NOMO-1 treated with DMSO at 0.1 percent for 48 hours (cell line): ENCODE measurements around the gene NCAPD2.
"Not testable (repeated sequence)": the region's sequence is repeated elsewhere in the genome, so short reads cannot be mapped to it uniquely, and the experiment has no call there.

Experiments
- DNase-seq: peaks from one replicate; lab custom pipeline; 2025; ENCODE audit not compliant: unreplicated experiment; lab: John Stamatoyannopoulos, UW

NCAPD2 gene

DNA sequence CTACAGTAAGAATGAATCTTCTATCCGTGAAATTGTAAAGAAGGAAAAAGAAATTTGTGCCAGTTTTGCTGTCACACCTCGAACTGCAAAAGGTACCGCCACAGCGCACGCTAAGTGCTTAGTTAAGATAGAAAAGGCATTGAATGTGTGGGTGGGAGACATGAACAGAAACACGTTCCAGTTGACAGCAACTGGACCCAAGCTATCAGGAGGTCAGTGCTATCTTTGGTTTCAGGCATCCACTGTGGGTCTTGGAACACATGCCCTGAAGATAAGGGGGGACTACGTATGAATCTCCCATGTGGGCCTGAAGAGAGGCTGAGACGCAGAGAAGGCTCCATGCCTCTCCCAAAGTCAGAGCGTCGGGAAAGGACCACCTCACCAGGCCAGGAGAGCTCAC, 52.1 kb downstream of the NCAPD2 start:
- DNase-seq: no peak

DNA sequence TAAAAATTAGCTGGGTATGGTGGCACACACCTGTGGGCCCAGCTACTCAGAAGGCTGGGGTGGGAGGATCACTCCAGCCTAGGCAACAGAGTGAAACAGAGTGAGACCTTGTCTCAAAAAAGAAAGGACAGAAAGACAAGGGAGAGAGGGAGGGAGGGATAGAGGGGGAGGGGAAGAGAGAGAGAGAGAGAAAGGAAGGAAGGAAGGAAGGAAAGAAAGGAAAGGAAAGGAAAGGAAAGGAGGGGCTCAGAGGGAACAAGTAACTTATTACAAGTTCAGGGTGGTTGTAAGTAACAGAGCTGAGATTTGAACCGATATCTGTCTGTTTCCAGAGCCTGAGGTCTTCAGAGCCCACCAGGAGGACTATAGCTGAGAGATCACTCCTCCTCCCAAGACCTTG, 53.7 kb downstream of the NCAPD2 start:
- no peak for DNase-seq

DNA sequence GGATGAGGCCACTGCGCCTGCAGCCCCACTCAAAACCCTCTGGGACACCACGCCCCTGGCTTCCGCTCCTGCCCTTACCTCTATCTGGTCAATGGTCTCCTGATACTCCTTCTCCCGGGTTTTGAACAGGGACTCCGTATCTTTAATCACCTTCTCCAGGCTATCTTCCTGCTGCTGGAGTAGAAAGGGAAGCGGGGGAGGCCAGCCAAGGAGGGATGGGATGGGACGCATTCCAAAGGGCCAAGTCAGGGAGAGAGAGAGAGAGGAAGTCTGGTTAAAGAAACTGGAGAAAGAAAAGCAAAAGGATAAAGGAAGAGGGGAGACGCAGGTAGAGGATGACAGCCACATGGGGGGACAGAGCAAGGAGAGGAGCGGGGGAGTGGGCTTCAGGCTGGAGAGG, 54.1 kb downstream of the NCAPD2 start:
- DNase-seq: no peak

DNA sequence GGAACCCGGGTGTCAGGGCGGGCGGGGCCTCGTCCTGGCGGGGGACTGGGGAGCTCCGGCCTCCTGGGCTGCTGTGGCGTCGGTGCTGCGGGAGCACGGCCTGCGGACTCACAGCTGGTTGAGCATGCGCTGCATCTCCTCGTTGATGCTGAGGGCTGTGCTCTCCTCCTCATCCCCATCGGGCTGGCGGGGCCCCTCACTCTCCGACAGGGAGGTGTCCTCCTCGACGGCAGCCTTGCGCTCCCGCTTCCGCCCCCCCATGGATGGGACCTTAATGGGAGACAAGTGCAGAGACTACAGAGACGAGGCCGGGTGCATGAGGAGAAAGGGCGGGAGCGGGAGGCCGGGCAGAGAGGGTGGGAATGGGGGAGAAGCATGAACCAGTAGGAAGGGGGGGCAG, 54.7 kb downstream of the NCAPD2 start:
- DNase-seq: no peak

DNA sequence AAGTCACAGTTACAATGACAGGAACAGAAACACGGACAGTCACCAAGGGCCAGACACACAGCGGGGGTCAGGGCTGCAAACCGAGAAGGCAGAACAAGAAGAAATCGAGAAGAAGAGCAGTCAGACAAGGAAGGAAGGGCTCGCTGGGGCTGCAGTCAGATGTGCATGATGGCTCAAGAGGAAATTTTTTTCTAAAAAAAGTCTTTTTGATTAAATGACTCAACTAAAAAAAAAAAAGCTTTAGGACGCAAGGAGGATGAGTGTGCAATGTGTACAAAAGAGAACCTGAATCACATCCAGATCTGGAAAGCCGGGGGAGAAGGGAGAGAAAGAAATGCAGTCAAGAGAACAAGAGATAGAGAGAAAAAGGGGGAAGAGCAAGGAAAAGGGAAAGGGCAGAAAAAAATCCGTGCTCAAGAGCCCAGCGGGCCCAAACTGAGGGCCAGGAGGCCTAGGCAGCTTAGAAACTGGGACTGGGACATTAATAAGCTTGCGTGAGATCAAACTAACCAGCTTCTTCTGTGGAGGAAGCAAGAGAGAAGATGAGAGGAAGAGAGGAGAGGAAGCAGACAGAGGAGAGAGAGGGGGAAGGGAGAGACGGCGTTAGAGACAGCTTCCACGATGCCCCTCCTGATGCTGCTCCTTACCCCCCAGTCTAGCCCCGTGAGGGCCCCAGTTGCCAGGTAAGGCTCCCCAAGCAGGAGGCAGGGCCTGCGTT, 55.2 kb downstream of the NCAPD2 start:
- peak; percentile 54 for DNase-seq

DNA sequence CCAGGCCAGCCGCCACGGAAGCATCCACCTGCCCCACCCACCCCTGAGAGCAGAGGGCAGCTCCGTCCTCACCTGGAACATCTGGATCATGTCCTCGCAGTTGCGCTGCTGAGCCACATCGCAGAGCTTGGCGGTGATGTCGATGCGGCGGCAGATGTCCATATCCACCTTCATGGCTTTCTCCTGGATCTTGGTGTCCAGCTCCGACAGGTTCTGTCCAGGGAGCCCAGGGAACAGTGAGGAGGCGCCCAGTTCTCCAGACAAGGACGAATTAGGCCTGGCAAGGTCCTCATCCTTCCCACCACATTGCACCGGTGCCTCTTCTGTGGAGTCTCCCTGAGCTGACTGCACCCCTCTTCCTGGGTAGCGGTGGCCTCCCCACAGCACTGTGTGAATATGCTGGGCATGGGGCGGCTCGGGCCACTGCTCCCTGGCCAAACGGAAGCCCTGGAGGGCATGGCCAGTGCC, 55.8 kb downstream of the NCAPD2 start:
- DNase-seq: no peak

DNA sequence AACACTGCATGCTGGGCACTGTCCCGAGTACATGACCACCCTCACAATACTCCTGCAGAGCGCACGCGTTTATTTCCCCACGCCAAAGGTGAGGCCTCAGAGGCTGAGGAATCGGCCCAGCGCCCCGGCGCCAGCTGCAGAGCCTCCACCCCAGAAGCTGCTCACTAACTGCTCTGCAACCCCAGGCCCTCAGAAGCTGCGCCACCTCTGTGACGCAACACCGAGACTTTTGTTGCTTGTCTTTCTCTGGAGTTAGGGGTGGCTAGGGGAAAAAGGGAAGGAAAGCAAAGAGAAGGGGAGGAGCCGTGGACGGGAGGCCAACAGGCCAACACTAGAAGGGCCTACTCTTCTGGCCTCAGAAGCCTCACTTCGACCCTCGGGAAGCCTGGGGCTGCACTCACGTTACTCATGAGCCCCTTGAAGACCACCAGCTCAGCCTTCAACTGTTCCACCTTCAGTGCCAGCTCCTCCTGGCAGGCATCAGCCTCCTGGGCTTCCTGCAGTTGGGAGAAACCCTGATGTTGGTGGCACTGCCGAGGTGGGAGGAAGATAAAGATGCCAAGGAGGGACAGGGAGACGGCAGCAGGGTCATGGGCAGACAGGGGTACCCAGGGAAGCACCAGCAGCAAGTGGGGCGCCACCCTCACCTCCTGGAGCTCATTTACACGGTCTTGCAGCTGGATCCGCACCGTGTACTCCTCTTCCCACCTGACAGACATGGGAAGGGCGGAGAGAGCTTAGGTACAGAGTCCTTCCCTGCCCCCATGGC, 56.6 kb downstream of the NCAPD2 start:
- DNase-seq: peak; percentile 89

DNA sequence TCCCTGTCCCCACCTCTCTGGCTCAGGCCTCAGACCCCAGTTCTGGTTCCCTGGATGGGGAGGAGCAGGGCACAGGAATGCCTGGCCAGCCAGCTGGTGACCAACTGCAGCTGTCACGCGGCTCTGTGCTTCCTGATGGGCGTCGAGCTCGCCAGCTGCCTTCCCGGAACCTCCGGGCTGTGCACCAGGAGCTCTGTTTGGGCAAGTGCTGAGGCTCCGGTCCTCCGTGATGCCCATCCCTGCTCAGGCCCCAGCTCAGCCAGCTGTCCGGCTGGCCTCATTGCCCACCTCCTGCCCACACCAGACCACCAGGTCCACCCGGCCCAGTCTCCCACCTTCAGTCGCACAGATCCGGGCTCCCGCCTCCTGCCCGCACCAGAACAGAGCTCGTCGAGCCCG, 57.2 kb downstream of the NCAPD2 start:
- DNase-seq: no peak

DNA sequence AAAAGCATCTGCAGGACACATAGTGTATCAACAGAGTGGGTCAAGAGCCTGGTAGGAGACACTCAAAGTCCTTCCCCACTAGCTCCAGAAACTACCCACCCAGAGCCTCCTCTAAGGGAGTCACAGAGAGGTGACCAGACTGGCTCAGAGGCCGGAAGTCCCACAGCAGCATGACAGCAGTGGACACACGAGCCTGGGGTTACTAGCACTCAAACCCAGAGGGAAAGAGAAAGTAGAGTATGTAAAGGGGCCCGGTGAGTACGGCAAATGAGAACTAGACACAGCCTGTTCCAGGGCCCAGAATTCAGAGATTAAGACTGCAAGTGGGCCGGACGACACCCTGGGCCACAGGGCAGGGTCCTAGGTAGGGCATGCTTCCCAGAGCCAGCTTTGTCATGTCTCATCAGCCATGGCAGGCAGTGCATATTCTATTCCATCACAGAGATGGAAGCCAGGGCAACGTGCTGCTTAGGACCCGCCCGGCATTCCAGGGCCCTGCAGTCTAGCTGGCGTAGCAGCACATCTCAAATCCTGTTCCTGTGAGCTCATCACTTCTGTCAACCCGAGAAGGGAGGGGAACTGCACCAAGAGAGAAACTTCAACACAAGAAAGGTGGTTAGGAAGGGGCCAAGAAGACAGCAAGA, 57.7 kb downstream of the NCAPD2 start:
- no peak for DNase-seq

DNA sequence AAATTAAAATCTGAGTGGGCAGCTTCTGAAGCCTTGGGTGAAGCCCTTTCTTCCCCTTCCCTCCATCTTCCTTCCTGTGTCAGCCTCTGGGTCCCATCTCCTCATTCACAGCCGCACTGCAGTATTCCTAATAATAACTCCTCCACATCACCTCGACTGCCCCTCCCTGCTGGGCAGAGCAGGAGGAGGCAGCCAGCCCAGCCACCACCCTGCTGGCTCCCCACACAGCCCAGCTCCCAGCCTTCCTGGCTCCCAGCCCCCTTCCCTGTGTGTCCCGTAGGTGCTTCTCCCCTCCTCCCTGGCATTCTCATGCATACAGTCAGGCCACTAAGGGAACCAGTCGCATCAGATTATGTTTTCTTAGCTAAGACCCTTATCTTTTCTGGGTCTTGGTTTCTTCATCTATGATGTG, 58.2 kb downstream of the NCAPD2 start:
- no peak for DNase-seq

DNA sequence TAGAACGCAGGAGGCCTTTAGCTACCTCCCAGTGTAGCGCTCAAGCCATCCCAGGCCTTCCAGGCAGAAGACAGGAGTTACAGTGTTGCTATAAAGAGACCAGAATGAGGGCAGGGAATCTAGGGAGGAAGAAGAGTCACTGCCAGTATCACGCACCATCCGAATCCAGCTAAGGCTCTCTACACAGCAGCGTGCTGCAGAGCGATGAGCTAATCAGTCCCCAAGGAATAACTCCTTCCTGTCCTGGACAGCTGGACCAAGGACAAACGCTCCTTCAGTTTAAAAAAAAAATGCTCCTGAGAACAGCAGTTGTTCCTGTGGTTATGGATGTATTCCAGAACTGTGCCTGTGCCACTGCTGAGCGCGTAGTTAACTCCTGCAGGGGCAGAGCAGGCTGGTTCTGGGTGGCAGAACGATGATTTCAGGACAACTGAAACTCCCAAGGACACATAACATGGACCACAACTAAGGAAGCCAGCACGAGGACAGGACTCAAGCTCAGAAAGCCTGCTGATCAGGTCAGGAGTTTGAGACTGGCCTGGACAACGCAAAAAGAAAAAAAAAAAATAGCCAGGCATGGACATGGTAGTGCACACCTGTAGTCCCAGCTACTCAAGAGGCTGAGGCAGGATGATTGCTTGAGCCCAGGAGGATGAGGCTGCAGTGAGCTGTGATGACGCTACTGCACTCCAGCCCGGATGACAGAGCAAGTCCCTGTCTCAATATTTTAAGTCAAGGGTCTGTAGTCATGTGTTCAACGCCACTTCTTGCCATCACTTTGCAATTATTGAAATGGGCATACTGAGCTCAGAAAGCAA, 59.4 kb downstream of the NCAPD2 start:
- DNase-seq: no peak

DNA sequence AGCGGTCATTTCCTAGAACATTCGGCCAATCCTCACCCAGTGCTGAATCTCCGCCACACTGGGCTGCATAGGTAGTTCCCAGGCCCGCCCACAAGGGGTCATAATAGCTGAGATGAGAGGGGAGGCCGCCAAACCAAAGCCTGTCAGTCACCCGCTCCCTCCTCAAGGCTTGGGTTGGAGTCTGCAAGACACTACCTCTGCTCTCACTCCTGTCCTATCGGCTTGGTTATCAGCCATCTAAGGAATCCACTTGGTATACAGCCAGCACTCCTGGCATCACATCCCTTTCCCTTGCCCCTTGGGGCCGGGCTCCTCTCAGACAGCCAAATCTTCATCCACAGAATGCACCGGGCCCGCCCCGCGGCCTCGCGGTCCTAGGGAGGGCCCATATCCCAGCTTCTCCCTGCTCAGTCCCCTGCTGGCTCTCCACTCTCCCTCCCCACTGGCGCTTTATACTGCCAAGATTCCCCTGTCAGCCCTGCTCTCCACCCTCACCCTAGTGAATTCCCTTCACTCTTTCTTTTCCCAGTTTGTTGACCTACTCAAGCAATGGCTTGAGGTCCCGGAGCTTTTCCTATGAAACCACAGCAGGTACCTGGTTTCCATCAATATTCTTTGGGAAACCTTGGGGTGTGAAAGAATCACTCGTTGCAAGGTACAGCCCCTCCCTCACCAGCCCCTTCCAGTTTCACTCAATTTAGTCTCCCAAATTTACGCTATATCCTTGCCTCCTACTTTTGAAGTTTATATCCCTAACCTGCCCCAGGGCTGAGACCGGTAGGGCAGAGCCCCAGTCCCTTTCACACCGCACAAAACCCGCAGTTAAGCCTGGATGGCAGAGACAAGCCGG, 60.5 kb downstream of the NCAPD2 start:
- DNase-seq: peak; percentile 55

DNA sequence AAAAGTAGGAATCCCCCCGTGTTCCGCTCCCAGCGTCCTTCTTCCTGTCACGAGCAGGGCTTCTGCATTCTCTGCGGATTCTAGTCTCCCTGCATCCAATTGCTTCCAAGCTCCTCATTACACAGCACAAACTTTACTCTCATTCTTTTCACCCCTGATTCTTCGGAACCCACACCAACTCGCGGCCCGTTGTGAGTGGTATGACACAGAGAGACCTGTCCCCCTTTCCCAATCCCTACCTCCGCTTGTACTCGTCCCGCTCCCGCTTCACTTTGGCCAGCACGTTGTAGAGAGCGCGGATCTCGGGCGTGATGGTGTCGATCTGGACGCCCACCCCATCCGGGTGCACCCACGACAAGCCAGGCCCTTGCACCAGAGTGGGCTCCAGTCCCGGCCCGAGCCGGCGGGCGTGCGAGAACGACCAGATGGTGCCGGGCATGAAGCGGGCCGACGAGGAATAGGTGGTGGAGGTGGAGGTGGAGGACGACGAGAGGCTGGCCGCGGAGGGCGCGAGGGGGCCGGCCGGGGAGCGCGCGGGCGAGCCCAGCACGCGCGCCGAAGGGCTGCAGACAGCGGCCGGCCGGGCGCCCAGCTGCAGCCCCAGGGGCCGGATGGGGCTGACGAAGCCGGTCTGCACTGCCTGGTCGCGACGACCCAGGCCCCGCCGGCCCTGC, 61.3 kb downstream of the NCAPD2 start:
- DNase-seq: no peak

DNA sequence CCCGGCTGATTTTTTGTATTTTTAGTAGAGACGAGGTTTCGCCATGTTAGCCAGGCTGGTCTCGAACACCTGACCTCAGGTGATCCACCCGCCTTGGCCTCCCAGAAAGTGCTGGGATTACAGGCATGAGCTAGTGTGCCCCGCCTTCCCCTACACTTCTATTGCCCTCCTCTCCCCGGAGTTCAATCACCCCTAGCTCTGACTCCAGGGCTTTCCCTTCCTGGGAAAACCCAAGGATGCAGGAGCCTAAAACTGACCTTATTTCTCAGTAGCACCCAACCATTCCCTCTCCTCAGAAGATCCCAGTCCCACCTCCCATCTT, 62.6 kb downstream of the NCAPD2 start:
- DNase-seq: not testable (repeated sequence)

DNA sequence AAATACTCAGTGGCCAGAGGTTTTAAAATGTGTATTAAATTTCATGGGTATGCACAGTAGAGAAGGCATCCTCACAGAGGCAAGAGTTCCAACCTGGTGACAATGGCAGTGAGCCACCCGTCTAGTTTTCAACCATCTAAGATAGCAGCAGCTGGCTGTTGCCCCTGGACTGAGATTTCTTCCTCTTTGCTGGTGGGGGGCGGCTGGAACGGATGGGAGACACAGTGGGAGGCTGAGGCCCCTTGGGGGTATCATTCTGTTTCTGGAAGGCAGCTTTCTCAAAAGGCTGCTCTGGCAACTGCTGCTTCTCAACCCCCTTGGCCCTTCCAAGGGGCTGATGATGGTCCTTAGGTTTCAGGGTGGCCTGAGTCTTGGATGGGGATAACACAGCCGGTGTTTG, 63.0 kb downstream of the NCAPD2 start:
- DNase-seq: no peak

DNA sequence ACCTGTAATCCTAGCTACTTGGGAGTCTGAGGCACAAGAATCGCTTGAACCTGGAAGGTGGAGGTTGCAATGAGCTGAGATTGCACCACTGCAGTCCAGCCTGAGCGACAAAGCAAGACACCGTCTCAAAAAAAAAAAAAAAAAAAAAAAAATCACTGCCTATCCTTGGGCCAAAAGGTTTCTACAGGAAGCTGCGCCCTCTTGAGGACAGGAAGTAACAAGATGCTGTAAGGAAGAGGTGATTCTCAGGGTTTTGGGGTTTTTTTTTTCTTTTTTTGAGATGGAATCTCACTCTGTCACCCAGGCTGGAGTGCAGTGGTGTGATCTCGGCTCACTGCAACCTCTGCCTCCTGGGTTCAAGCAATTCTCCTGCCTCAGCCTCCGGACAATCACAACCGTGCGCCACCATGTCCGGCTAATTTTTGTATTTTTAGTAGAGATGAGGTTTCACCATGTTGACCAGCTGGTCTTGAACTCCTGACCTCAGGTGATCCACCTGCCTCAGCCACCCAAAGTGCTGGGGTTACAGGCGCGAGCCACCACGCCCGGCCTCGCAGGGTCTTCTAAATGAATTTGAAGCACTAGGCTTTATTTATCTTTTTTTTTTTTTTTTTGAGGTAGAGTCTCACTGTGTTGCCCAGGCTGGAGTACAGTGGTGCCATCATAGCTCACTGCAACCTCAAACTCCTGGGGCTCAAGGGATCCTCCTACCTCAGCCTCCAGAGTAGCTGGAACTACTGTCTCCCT, 64.3 kb downstream of the NCAPD2 start:
- peak; percentile 72 for DNase-seq

DNA sequence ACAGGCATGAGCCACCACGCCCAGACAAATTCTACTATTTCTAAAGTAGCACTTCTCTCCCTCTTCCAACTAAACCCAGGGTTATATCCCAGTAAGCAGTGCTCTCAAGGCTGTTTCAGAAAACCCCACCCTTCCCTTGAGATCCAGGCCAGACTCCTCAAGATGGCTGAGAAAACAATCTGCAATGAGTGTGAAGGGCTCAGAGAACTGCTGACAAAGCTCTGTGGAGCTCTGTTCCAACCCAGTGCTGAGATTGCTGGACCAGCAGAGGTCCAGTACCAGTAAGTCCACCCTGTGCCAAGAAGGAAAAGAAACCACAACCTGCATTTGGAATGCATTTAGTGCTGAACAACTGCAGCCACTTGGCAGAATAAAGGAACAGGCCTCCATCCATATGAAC, 65.6 kb downstream of the NCAPD2 start:
- no peak for DNase-seq

DNA sequence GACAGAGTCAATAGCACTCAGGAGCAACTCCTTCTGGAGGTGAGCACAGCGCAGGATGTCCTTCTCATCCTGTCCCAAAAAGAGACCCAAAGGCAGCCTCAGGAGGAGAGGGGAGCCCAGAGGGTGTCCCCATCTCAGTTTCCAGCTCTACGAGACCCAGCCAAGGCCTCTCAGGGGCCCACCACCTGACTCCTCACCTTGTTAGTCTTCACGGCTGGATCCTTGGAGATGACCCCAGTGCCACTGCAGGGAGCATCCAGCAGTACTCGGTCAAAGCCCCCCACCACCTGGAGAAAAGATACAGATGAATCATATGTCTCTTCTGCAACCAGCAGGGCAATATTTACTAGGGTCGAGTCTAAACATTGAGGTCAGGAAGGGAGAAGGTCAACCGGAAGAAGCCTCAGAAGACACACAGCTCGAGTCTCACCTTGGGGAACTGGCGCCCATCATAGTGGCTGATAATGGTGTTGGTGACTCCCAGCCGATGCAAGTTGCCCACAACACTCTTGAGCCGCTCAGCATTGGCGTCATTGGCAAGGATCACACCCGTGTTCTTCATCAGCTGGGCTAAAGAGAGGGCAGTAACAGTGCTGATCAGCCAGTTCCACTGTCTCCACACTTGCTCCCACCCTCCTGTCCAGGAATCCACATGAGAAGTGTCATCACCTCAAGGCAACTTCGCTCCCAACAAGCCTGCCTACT, 66.8 kb downstream of the NCAPD2 start:
- DNase-seq: no peak

DNA sequence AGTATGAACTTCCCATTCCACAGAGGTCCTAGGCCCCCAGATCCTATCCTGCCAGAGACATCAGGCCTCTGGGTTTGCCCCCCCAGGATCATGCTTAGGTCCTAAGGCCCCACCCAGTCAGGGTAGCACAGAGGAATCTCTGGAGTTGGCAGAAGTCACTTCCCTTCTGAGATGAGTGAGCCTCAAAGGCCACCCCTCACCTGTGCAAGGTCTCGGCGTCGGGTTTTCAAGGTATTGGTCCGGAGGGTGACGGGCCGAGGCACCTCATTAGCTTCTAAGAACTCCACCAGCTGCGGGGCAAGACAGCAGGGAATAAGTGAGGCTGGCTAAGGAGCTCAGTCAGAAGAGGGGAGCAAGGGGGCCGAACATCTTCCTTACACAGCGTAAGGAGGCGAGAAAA, 69.0 kb downstream of the NCAPD2 start:
- DNase-seq: no peak
